T-cell (primary cell): ENCODE measurements around the gene THADA. TPM values are rescaled to one million over a fixed set of nuclear protein-coding genes. Genes with fewer than 3 reads are reported as not detected.

Source experiments
- ATAC-seq, 4 experiments: fragments of 200-7000 bp in 3 of 4; fragments of 150-1000 bp in 1 of 4; cut with Tn5 transposase; replicated peaks in 1 of 4; 1 replicate in 3 of 4; 2 replicates in 1 of 4; pipeline ENCODE4 v1.10.0; 2021; ENCODE audit warnings: moderate library complexity in 3 of 4, mild to moderate bottlenecking in 2 of 4, moderate number of reproducible peaks in 1 of 4
- CTCF ChIA-PET, 2 donors: fragments of 300-600 bp; sonication (Branson Sonifier 250); formaldehyde crosslinking; loops; one replicate each; lab custom pipeline; 2022; ENCODE audit warnings: antibody characterized with exemption in 2 of 2; lab: Charles Lee
- POLR2A ChIA-PET, 2 donors: fragments of 300-600 bp; sonication (Branson Sonifier 250); formaldehyde crosslinking; loops; one replicate each; lab custom pipeline; 2022; ENCODE audit warnings: antibody characterized with exemption in 2 of 2; lab: Charles Lee
- DNase-seq, 35 experiments: peaks; one replicate each; pipeline versions ENCODE4 v3.0.0 to v3.0.0-alpha.2; 2013 to 2023
- H3K27ac ChIP-seq: one replicate; pipeline ENCODE4 v1.5.1; 2013; ENCODE audit warnings: low read length
- H3K27me3 ChIP-seq, 2 experiments: replicated peaks in 1 of 2; 1 replicate in 1 of 2; 2 replicates in 1 of 2; pipeline versions ENCODE4 v1.6.1 to v1.7.0; 2013; ENCODE audit warnings: low read length in 1 of 2, mixed read lengths in 1 of 2; ENCODE audit not compliant: control insufficient read depth in 2 of 2, insufficient read depth in 2 of 2; ENCODE audit errors: extremely low read depth in 1 of 2
- H3K36me3 ChIP-seq, 2 donors: 1 replicate in 1 of 2; 2 replicates in 1 of 2; pipeline versions ENCODE4 v1.6.1 to v1.7.0; 2013; ENCODE audit warnings: low read length in 1 of 2; ENCODE audit not compliant: control insufficient read depth in 2 of 2, insufficient read depth in 1 of 2; ENCODE audit errors: extremely low read depth in 1 of 2
- H3K4me1 ChIP-seq, 2 experiments: 1 replicate in 1 of 2; 2 replicates in 1 of 2; pipeline versions ENCODE4 v1.6.1 to v1.7.0; 2013; ENCODE audit warnings: low read length in 2 of 2, mixed read lengths in 1 of 2; ENCODE audit not compliant: insufficient read depth in 2 of 2, control insufficient read depth in 1 of 2; ENCODE audit errors: extremely low read depth in 1 of 2
- H3K4me3 ChIP-seq, 2 donors: 1 replicate in 1 of 2; 2 replicates in 1 of 2; pipeline versions ENCODE4 v1.5.1 to v1.7.0; 2013; ENCODE audit warnings: mild to moderate bottlenecking in 2 of 2, low read length in 1 of 2, moderate library complexity in 1 of 2; ENCODE audit not compliant: control insufficient read depth in 1 of 2; ENCODE audit errors: extremely low read depth in 1 of 2
- H3K9me3 ChIP-seq: 2 replicates; pipeline ENCODE4 v1.7.0; 2013
- H3K27ac Mint-ChIP-seq, 2 donors: one replicate each; pipeline ENCODE4 v1.8.0; 2020 to 2021; ENCODE audit warnings: mild to moderate bottlenecking in 2 of 2, mixed read lengths in 2 of 2
- H3K27me3 Mint-ChIP-seq, 2 donors: one replicate each; pipeline ENCODE4 v1.8.0; 2021 to 2022; ENCODE audit warnings: mixed read lengths in 2 of 2
- H3K36me3 Mint-ChIP-seq: one replicate; pipeline ENCODE4 v1.8.0; 2021; ENCODE audit warnings: mixed read lengths
- H3K4me1 Mint-ChIP-seq, 3 donors: one replicate each; pipeline ENCODE4 v1.8.0; 2020 to 2022; ENCODE audit warnings: mixed read lengths in 3 of 3, mild to moderate bottlenecking in 1 of 3
- H3K4me3 Mint-ChIP-seq, 3 donors: one replicate each; pipeline ENCODE4 v1.8.0; 2020 to 2022; ENCODE audit warnings: mild to moderate bottlenecking in 3 of 3, mixed read lengths in 3 of 3, moderate library complexity in 3 of 3
- H3K9me3 Mint-ChIP-seq, 3 donors: one replicate each; pipeline ENCODE4 v1.8.0; 2020 to 2022; ENCODE audit warnings: mixed read lengths in 3 of 3
- WGBS: methylation state at CpG from one replicate; pipeline ENCODE4 v1.1.5; 2013; ENCODE audit warnings: missing lambda C conversion rate; ENCODE audit not compliant: insufficient coverage; 5-methylcytosine and 5-hydroxymethylcytosine counted together
- total RNA-seq, 35 experiments: library from RNA in 6 of 35; stranded (reverse) in 6 of 35; fragments of 120-200 nt in 1 of 35; gene quantifications; one replicate each; pipeline versions ENCODE4 v1.2.1 to v1.2.4 and lab custom pipeline; 2013 to 2026

THADA gene
- total RNA-seq, 5 donors from 2014 or later (not counting 1 experiment from before 2014, with no cell fraction given): 36.4 to 50.5 (median 40.6) TPM

GRCh38 chr2:43526994-43527393 is 68.8 kb downstream of the THADA start:
- ATAC-seq (no peak), DNase-seq (no peak)
- Histone ChIP-seq H3K27ac (no peak overlapping the region), H3K4me3 (no peak overlapping the region), H3K4me1 (no peaks in the 10 kb centered on the region), H3K36me3 (peaks cover 3 to 5% of the 10 kb centered on the region in 2 donors), H3K9me3 (no peaks in the 10 kb centered on the region), H3K27me3 (no peaks in the 10 kb centered on the region)
- Mint-ChIP-seq H3K27ac (no peak overlapping the region), H3K27me3 (no peaks in the 10 kb centered on the region), H3K9me3 (peaks cover 4 to 11% (median 10%) of the 10 kb centered on the region in 3 donors), H3K36me3 (peaks cover 39% of the 10 kb centered on the region), H3K4me3 (no peak overlapping the region), H3K4me1 (peaks cover 6 to 16% (median 9%) of the 10 kb centered on the region in 3 donors)
- POLR2A ChIA-PET: interaction anchor here in 1 of 2 donors (0.7 kb wide), 1 partner anchor 15 kb away, joined by 3 read pairs; no protein-coding TSS in a partner anchor
- CTCF ChIA-PET: no interaction called here

- DNase-seq: no peak
- WGBS: no CpG with 5 or more reads among the region's 1 CpG
- ChIA-PET CTCF (interaction anchor here in 1 of 2 donors (0.5 kb wide), 1 partner anchor 54 kb away, joined by 3 read pairs; no protein-coding TSS in a partner anchor), POLR2A (no interaction called here)
- no peak overlapping the region for H3K27ac Mint-ChIP-seq
- no peaks in the 10 kb centered on the region for H3K9me3 ChIP-seq
- no peak overlapping the region for H3K27ac ChIP-seq
- H3K4me1 Mint-ChIP-seq: peaks cover 5 to 14% (median 9%) of the 10 kb centered on the region in 3 donors
- no peak overlapping the region for H3K4me3 Mint-ChIP-seq
- H3K36me3 ChIP-seq: peaks cover 3 to 5% of the 10 kb centered on the region in 2 donors
- no peaks in the 10 kb centered on the region for H3K27me3 ChIP-seq
- no peaks in the 10 kb centered on the region for H3K27me3 Mint-ChIP-seq
- no peak for ATAC-seq
- no peaks in the 10 kb centered on the region for H3K4me1 ChIP-seq
- H3K36me3 Mint-ChIP-seq: peaks cover 34% of the 10 kb centered on the region
- peaks cover 4 to 11% (median 10%) of the 10 kb centered on the region in 3 donors for H3K9me3 Mint-ChIP-seq
- no peak overlapping the region for H3K4me3 ChIP-seq
These were observed 70.3 kb downstream of the THADA start for GRCh38 chr2:43525506-43525905.

GRCh38 chr2:43524177-43524965 is 71.5 kb downstream of the THADA start:
- POLR2A ChIA-PET: interaction anchor here in 1 of 2 donors (0.5 kb wide), 1 partner anchor 115 kb away, joined by 6 read pairs; no protein-coding TSS in a partner anchor
- Mint-ChIP-seq H3K9me3 (peaks cover 4 to 11% (median 10%) of the 10 kb centered on the region in 3 donors), H3K27me3 (no peaks in the 10 kb centered on the region), H3K27ac (no peak overlapping the region), H3K36me3 (peaks cover 34% of the 10 kb centered on the region), H3K4me1 (peaks cover 11 to 24% (median 12%) of the 10 kb centered on the region in 3 donors), H3K4me3 (no peak overlapping the region)
- no peak overlapping the region for H3K27ac ChIP-seq
- peaks cover 3 to 8% of the 10 kb centered on the region in 2 donors for H3K36me3 ChIP-seq
- ATAC-seq (no peak), DNase-seq (no peak)
- no peaks in the 10 kb centered on the region for H3K4me1 ChIP-seq
- WGBS: 100% methylated on average over 2 of the region's 3 CpGs
- no peak overlapping the region for H3K4me3 ChIP-seq
- CTCF ChIA-PET: interaction anchor here in 1 of 2 donors (0.6 kb wide), 1 partner anchor 694 kb away, joined by 3 read pairs; no protein-coding TSS in a partner anchor
- no peaks in the 10 kb centered on the region for H3K9me3 ChIP-seq
- no peaks in the 10 kb centered on the region for H3K27me3 ChIP-seq

GRCh38 chr2:43522177-43522576 is 73.7 kb downstream of the THADA start:
- H3K4me3 Mint-ChIP-seq: no peak overlapping the region
- Histone ChIP-seq H3K27me3 (no peaks in the 10 kb centered on the region), H3K27ac (no peak overlapping the region), H3K4me3 (no peak overlapping the region), H3K9me3 (no peaks in the 10 kb centered on the region), H3K36me3 (peaks cover 3 to 8% of the 10 kb centered on the region in 2 donors), H3K4me1 (no peaks in the 10 kb centered on the region)
- no peaks in the 10 kb centered on the region for H3K27me3 Mint-ChIP-seq
- H3K36me3 Mint-ChIP-seq: peaks cover 34% of the 10 kb centered on the region
- peaks cover 4 to 11% (median 10%) of the 10 kb centered on the region in 3 donors for H3K9me3 Mint-ChIP-seq
- ChIA-PET POLR2A (interaction anchor here in 1 of 2 donors (0.6 kb wide), 2 partner anchors 30 to 144 kb away, joined by 3 read pairs; no protein-coding TSS in a partner anchor), CTCF (interaction anchor here in 1 of 2 donors (0.7 to 1.4 kb wide), 5 partner anchors 38 to 574 kb away, joined by 3 to 6 read pairs (median 3); no protein-coding TSS in a partner anchor)
- ATAC-seq (no peak), DNase-seq (no peak)
- peaks cover 30 to 43% (median 31%) of the 10 kb centered on the region in 3 donors for H3K4me1 Mint-ChIP-seq
- no peak overlapping the region for H3K27ac Mint-ChIP-seq

- no peak overlapping the region for H3K27ac ChIP-seq
- DNase-seq (no peak), ATAC-seq (no peak)
- H3K36me3 ChIP-seq: peaks cover 3 to 8% of the 10 kb centered on the region in 2 donors
- Mint-ChIP-seq H3K4me1 (peaks cover 31 to 43% (median 31%) of the 10 kb centered on the region in 3 donors), H3K9me3 (peaks cover 4 to 10% (median 10%) of the 10 kb centered on the region in 3 donors), H3K36me3 (peaks cover 31% of the 10 kb centered on the region), H3K27me3 (no peaks in the 10 kb centered on the region), H3K27ac (no peak overlapping the region), H3K4me3 (no peak overlapping the region)
- WGBS: 100% methylated on average over 1 of the region's 2 CpGs
- no peaks in the 10 kb centered on the region for H3K9me3 ChIP-seq
- no peaks in the 10 kb centered on the region for H3K27me3 ChIP-seq
- H3K4me3 ChIP-seq: no peak overlapping the region
- POLR2A ChIA-PET: interaction anchor here in 1 of 2 donors (0.6 kb wide), 1 partner anchor 143 kb away, joined by 3 read pairs; no protein-coding TSS in a partner anchor
- no peaks in the 10 kb centered on the region for H3K4me1 ChIP-seq
- CTCF ChIA-PET: interaction anchor here (0.5 to 1.4 kb wide), 6 partner anchors 37 to 574 kb away, joined by 3 to 6 read pairs (median 4); no protein-coding TSS in a partner anchor
These were observed 74.3 kb downstream of the THADA start for GRCh38 chr2:43521568-43521967.

GRCh38 chr2:43520919-43521318 is 74.9 kb downstream of the THADA start:
- CTCF ChIA-PET: interaction anchor here (0.5 to 1.4 kb wide), 4 partner anchors 36 to 573 kb away, joined by 3 to 5 read pairs (median 3); no protein-coding TSS in a partner anchor
- ATAC-seq: no peak
- Histone ChIP-seq H3K27ac (no peak overlapping the region), H3K9me3 (no peaks in the 10 kb centered on the region), H3K36me3 (peaks cover 3% of the 10 kb centered on the region in 2 donors), H3K4me1 (no peaks in the 10 kb centered on the region), H3K4me3 (no peak overlapping the region), H3K27me3 (no peaks in the 10 kb centered on the region)
- H3K4me3 Mint-ChIP-seq: no peak overlapping the region
- peaks cover 37 to 47% (median 38%) of the 10 kb centered on the region in 3 donors for H3K4me1 Mint-ChIP-seq
- DNase-seq: no peak
- no peaks in the 10 kb centered on the region for H3K27me3 Mint-ChIP-seq
- H3K9me3 Mint-ChIP-seq: peaks cover 0 to 5% (median 5%) of the 10 kb centered on the region in 3 donors
- POLR2A ChIA-PET: no interaction called here
- no CpG with 5 or more reads among the region's 2 CpGs for WGBS
- no peak overlapping the region for H3K27ac Mint-ChIP-seq
- peaks cover 25% of the 10 kb centered on the region for H3K36me3 Mint-ChIP-seq
